Suprapubic skin (tissue), 4 donors: ENCODE results near the gene PARD3B.

Experiments used
- EP300 ChIP-seq: sonication (generic); formaldehyde crosslinking; IDR thresholded peaks from one replicate; pipeline ENCODE4 v1.6.1; 2017; ENCODE audit warnings: antibody characterized with exemption
- POLR2A ChIP-seq, 2 donors: fragments of 450-650 bp; IDR thresholded peaks; one replicate each; pipeline ENCODE4 v1.6.1; 2017; ENCODE audit warnings: antibody characterized with exemption in 2 of 2, mild to moderate bottlenecking in 2 of 2, moderate library complexity in 2 of 2
- POLR2AphosphoS5 ChIP-seq, 3 donors: sonication (generic); formaldehyde crosslinking; IDR thresholded peaks; one replicate each; pipeline ENCODE4 v1.6.1; 2017; ENCODE audit warnings: antibody characterized with exemption in 3 of 3
- TF ChIP-seq, protein P1 (sequence below), 2 donors: fragments of 200-600 bp in 1 of 2; fragments of 450-650 bp in 1 of 2; sonication (generic) in 1 of 2; IDR thresholded peaks; one replicate each; pipeline ENCODE4 v1.5.1; 2016 to 2019; ENCODE audit warnings: antibody characterized with exemption in 2 of 2, mild to moderate bottlenecking in 1 of 2, moderate library complexity in 1 of 2

DNA sequence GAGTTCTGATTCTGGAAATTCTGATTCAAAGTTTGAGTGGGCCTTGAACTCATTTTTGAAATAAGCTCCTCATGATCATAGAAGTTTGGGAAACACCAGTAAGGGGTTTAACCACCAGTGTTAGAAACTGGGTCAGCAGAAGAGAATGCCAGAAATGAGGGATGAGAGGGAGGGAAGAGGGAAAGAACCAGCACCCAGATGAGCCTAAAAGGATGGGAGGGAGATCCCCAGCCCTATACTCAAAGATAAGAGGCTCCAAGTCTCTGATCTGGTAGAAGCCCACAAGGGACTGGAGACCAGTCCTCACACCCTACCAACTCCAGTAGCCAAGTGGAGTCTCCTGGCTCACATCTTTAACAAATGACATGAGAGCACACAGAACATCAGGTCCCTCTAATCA, 832.0 kb downstream of the PARD3B start:
- no peak for TF ChIP-seq EP300
- TF ChIP-seq POLR2A (IDR thresholded peaks at IDR 0.05), result no peak
- TF ChIP-seq POLR2AphosphoS5 (IDR thresholded peaks at IDR 0.05), result no peak
- TF ChIP-seq, protein P1, sequence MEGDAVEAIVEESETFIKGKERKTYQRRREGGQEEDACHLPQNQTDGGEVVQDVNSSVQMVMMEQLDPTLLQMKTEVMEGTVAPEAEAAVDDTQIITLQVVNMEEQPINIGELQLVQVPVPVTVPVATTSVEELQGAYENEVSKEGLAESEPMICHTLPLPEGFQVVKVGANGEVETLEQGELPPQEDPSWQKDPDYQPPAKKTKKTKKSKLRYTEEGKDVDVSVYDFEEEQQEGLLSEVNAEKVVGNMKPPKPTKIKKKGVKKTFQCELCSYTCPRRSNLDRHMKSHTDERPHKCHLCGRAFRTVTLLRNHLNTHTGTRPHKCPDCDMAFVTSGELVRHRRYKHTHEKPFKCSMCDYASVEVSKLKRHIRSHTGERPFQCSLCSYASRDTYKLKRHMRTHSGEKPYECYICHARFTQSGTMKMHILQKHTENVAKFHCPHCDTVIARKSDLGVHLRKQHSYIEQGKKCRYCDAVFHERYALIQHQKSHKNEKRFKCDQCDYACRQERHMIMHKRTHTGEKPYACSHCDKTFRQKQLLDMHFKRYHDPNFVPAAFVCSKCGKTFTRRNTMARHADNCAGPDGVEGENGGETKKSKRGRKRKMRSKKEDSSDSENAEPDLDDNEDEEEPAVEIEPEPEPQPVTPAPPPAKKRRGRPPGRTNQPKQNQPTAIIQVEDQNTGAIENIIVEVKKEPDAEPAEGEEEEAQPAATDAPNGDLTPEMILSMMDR (IDR thresholded peaks at IDR 0.05), result no peak
